Progenitor cell of endocrine pancreas (in vitro differentiated cells): Measurements from ENCODE around the gene ZIM2. TPM values are rescaled to one million over a fixed set of nuclear protein-coding genes. Genes with fewer than 3 reads are reported as not detected.
"Not testable (repeated sequence)": the region's sequence is repeated elsewhere in the genome, so short reads cannot be mapped to it uniquely, and the experiment has no call there.

Source experiments
- DNase-seq: peaks from one replicate; pipeline ENCODE4 v3.0.0; 2021; ENCODE audit warnings: low spot score; ENCODE audit not compliant: unreplicated experiment
- H3K27ac Mint-ChIP-seq: 2 replicates; pipeline ENCODE4 v1.8.0; 2021; ENCODE audit warnings: mild to moderate bottlenecking, moderate library complexity, mixed read lengths
- H3K27me3 Mint-ChIP-seq: 2 replicates; pipeline ENCODE4 v1.8.0; 2021; ENCODE audit warnings: mixed read lengths
- H3K36me3 Mint-ChIP-seq: 2 replicates; pipeline ENCODE4 v1.8.0; 2022; ENCODE audit warnings: mixed read lengths; ENCODE audit not compliant: insufficient read depth
- H3K4me1 Mint-ChIP-seq: 2 replicates; pipeline ENCODE4 v1.8.0; 2021; ENCODE audit warnings: low read depth, mixed read lengths
- H3K4me3 Mint-ChIP-seq: 2 replicates; pipeline ENCODE4 v1.8.0; 2021; ENCODE audit warnings: low read depth, mild to moderate bottlenecking, moderate library complexity, mixed read lengths
- H3K9me3 Mint-ChIP-seq: 2 replicates; pipeline ENCODE4 v1.8.0; 2021; ENCODE audit warnings: low read depth, mixed read lengths
- total RNA-seq: library from RNA; stranded (reverse); gene quantifications from 2 replicates; pipeline ENCODE4 v1.2.1, GENCODE V29; 2021
- TF ChIP-seq, protein P1 (sequence below): fragments of 200-600 bp; sonication (generic); IDR thresholded peaks from one replicate; pipeline ENCODE4 v1.5.0; 2021; ENCODE audit warnings: antibody characterized with exemption, mild to moderate bottlenecking; ENCODE audit not compliant: unreplicated experiment

Gene ZIM2
- total RNA-seq, 1 donor from 2014 or later: not detected

DNA sequence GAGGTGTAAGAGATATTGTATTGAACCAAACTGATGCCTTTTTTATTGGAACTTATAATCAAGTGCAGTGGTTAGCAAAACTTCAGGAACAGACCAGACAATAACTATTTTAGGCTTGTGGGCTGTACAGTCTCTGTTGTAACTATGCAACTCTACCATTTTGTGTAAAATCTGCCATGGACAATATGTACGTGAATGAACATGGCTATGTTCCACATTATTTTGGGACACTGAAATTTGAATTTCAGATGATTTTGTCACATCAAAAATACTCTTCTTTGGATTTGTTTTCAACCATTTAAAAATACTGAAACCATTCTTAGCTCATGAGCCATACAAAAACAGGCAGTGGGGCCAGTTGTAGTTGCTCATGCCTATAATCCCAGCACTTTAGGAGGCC, 27.9 kb upstream of the ZIM2 start:
- Mint-ChIP-seq H3K27me3 (no peaks in the 10 kb centered on the region), H3K9me3 (peaks cover 61% of the 10 kb centered on the region), H3K4me1 (no peaks in the 10 kb centered on the region), H3K4me3 (no peak overlapping the region), H3K27ac (no peak overlapping the region), H3K36me3 (peaks cover 4% of the 10 kb centered on the region)
- TF ChIP-seq, protein P1, sequence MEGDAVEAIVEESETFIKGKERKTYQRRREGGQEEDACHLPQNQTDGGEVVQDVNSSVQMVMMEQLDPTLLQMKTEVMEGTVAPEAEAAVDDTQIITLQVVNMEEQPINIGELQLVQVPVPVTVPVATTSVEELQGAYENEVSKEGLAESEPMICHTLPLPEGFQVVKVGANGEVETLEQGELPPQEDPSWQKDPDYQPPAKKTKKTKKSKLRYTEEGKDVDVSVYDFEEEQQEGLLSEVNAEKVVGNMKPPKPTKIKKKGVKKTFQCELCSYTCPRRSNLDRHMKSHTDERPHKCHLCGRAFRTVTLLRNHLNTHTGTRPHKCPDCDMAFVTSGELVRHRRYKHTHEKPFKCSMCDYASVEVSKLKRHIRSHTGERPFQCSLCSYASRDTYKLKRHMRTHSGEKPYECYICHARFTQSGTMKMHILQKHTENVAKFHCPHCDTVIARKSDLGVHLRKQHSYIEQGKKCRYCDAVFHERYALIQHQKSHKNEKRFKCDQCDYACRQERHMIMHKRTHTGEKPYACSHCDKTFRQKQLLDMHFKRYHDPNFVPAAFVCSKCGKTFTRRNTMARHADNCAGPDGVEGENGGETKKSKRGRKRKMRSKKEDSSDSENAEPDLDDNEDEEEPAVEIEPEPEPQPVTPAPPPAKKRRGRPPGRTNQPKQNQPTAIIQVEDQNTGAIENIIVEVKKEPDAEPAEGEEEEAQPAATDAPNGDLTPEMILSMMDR: no peak
- DNase-seq: no peak

DNA sequence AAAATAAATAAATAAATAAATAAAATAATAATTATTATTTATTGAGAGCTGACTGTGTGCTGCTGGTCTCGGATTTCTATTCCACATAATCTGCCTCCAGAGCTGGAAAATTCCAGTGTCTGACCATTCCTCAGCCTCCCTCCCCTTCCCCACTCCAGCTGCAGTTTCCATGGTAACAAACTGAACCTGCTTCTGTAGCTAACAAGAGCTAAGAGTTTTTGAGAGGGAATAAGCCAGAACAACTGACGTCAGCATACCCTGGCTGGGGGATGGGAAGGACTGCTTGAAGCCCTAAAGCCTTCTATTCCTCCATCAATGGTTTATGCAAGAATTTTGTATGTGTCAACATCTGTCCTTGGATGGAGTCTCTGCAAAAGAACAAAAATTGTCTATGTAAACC, 26.0 kb upstream of the ZIM2 start:
- H3K27ac Mint-ChIP-seq: no peak overlapping the region
- no peaks in the 10 kb centered on the region for H3K27me3 Mint-ChIP-seq
- no peak for DNase-seq
- TF ChIP-seq, protein P1: no peak
- no peak overlapping the region for H3K4me3 Mint-ChIP-seq
- no peaks in the 10 kb centered on the region for H3K4me1 Mint-ChIP-seq
- H3K9me3 Mint-ChIP-seq: peaks cover 56% of the 10 kb centered on the region
- peaks cover 4% of the 10 kb centered on the region for H3K36me3 Mint-ChIP-seq

DNA sequence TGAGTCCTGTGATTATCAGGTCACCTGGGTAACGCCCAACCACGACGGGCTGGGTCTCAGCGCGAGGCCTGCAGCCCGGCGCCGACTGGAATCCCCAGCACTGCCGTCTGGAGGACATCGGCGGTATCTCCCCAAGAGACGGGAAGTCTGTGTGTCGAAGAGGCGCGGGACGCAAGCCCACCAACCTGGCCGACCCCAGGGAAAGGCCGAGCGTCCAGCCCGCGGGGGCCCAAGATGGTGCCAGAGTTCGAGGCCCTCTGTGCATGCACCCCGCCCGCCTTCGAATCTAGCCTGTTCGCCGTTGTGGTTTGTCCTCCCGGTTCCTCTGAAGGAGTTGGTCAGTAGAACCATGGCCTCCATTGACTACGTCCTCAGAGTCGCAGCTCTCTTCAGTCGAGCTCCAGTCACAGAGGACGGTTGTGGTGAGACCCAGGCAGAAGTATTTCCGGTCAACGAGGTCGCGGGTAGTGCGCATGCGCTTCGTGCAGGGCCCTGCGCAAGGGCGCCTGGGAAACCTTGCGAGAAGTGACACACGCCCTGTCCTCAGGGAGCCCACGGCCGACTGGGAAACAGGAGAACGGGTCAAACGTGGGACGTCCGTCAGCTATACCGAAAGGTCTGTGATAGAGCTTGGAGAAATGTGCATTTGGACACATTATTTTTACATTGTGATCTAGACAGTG, 24.1 kb upstream of the ZIM2 start:
- no peak for DNase-seq
- Mint-ChIP-seq H3K4me1 (no peaks in the 10 kb centered on the region), H3K27ac (no peak overlapping the region), H3K4me3 (no peak overlapping the region), H3K36me3 (peaks cover 3% of the 10 kb centered on the region), H3K27me3 (no peaks in the 10 kb centered on the region), H3K9me3 (peaks cover 45% of the 10 kb centered on the region)
- TF ChIP-seq, protein P1: no peak

DNA sequence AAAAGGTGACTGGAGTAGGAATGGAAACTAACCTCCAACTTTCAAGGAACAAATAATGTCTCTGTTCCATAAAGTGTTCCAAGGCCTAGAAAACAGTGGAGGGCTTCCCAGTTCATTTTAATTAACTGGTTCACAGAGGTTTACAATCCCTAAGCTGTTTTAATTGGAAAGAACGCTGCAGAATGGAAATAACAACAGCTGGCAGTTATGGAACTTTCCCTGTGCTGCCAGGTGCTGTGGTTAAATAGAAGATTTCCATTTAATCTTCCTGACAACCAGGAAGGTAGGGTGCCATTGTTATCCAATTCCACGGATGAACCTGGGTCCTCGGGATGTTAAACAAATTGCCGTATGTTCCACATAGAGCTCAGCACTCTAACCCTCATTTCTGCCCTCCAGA, 22.2 kb upstream of the ZIM2 start:
- TF ChIP-seq, protein P1: no peak
- no peaks in the 10 kb centered on the region for H3K27me3 Mint-ChIP-seq
- H3K4me1 Mint-ChIP-seq: no peaks in the 10 kb centered on the region
- H3K36me3 Mint-ChIP-seq: peaks cover 3% of the 10 kb centered on the region
- H3K9me3 Mint-ChIP-seq: peaks cover 47% of the 10 kb centered on the region
- no peak overlapping the region for H3K27ac Mint-ChIP-seq
- no peak for DNase-seq
- H3K4me3 Mint-ChIP-seq: no peak overlapping the region

DNA sequence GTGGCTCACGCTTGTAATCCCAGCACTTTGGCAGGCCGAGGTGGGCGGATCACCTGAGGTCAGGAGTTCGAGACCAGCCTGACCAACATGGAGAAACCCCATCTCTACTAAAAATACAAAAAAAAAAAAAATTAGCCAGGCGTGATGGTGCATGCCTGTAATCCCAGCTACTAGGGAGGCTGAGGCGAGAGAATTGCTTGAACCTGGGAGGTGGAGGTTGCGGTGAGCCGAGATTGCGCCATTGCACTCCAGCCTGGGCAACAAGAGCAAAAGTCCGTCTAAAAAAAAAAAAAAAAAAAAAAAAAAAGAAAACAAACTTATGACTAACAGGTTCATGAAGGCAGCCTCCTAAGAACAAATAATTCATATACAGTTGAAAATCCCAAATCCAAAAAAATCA, 19.9 kb upstream of the ZIM2 start:
- not testable (repeated sequence) for H3K4me1 Mint-ChIP-seq, H3K4me3 Mint-ChIP-seq, H3K27ac Mint-ChIP-seq, H3K36me3 Mint-ChIP-seq, H3K27me3 Mint-ChIP-seq, DNase-seq
- H3K9me3 Mint-ChIP-seq: peaks cover 49% of the 10 kb centered on the region

DNA sequence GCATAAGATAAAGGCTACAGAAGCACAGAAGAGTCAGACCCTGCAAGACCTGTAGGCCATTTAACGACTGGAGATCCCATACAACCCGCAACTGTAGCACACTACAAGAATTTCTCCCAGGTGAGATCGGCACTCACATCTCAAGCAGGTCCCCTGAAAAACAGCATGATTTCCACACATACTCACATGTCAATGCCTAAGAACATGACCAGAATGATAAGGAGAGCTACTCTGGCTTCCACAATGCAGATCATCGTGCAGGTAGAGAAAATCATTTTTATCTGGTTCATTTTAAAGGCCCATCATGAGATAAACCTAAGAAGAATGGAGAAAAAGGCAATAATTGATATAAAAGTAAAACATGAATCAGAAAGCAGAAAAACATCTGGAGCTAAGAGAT, 17.5 kb upstream of the ZIM2 start:
- TF ChIP-seq, protein P1: no peak
- H3K36me3 Mint-ChIP-seq: peaks cover 2% of the 10 kb centered on the region
- no peaks in the 10 kb centered on the region for H3K27me3 Mint-ChIP-seq
- H3K9me3 Mint-ChIP-seq: peaks cover 48% of the 10 kb centered on the region
- no peak overlapping the region for H3K27ac Mint-ChIP-seq
- DNase-seq: no peak
- H3K4me1 Mint-ChIP-seq: no peaks in the 10 kb centered on the region
- H3K4me3 Mint-ChIP-seq: no peak overlapping the region
